DND-41 (cell line): Measurements from ENCODE around the gene TMEM184A.

Experiments used
- ATAC-seq: fragments of 200-7000 bp; cut with Tn5 transposase; 3 replicates; pipeline ENCODE4 v1.9.1; 2021; ENCODE audit warnings: low read depth; ENCODE audit not compliant: insufficient read depth
- DNase-seq: peaks from one replicate; pipeline ENCODE4 v3.0.0-alpha.2; 2020
- H2AFZ ChIP-seq: 2 replicates; pipeline ENCODE4 v1.6.0; 2012; ENCODE audit warnings: low read depth, low read length
- H3K27ac ChIP-seq: 2 replicates; pipeline ENCODE4 v1.5.1; 2012; ENCODE audit warnings: low read length, inconsistent platforms
- H3K27me3 ChIP-seq: fragments of 200-600 bp; sonication (generic); 2 replicates; pipeline ENCODE4 v1.6.0; 2012; ENCODE audit warnings: low read length, mild to moderate bottlenecking, inconsistent platforms; ENCODE audit not compliant: insufficient read depth, poor library complexity
- H3K36me3 ChIP-seq: 2 replicates; pipeline ENCODE4 v1.5.1; 2012; ENCODE audit warnings: low read length, inconsistent platforms; ENCODE audit not compliant: insufficient read depth
- H3K4me1 ChIP-seq: 2 replicates; pipeline ENCODE4 v1.5.1; 2012; ENCODE audit warnings: mild to moderate bottlenecking, low read length; ENCODE audit not compliant: insufficient read depth
- H3K4me2 ChIP-seq: 2 replicates; pipeline ENCODE4 v1.6.0; 2012; ENCODE audit warnings: mild to moderate bottlenecking, moderate library complexity, low read length, inconsistent platforms; ENCODE audit not compliant: insufficient read depth
- H3K4me3 ChIP-seq, 2 experiments: fragments of 200-600 bp in 1 of 2; shearing (Covaris generic) in 1 of 2; 2 replicates each; pipeline ENCODE4 v1.5.1; 2012 to 2016; ENCODE audit warnings: inconsistent platforms in 2 of 2, low read length in 2 of 2, mild to moderate bottlenecking in 2 of 2, low read depth in 1 of 2, moderate library complexity in 1 of 2
- H3K79me2 ChIP-seq: 2 replicates; pipeline ENCODE4 v1.6.0; 2012; ENCODE audit warnings: low read length, inconsistent platforms; ENCODE audit not compliant: insufficient read depth
- H3K9ac ChIP-seq: 2 replicates; pipeline ENCODE4 v1.6.0; 2012; ENCODE audit warnings: low read depth, mild to moderate bottlenecking, inconsistent platforms, low read length, moderate library complexity
- H3K9me3 ChIP-seq: 2 replicates; pipeline ENCODE4 v1.5.1; 2012; ENCODE audit warnings: low read length, moderate library complexity, mild to moderate bottlenecking, inconsistent platforms; ENCODE audit not compliant: insufficient read depth, severe bottlenecking
- H4K20me1 ChIP-seq: 2 replicates; pipeline ENCODE4 v1.6.0; 2012; ENCODE audit warnings: low read length; ENCODE audit not compliant: insufficient read depth
- EZH2 ChIP-seq: IDR thresholded peaks from 3 replicates; pipeline ENCODE4 v1.6.1; 2012; ENCODE audit warnings: borderline replicate concordance, low read depth, mild to moderate bottlenecking, moderate library complexity, low read length, inconsistent platforms; ENCODE audit not compliant: severe bottlenecking
- TF ChIP-seq, protein P1 (sequence below): IDR thresholded peaks from 2 replicates; pipeline ENCODE4 v1.5.1; 2012; ENCODE audit warnings: borderline replicate concordance, low read length, moderate library complexity, mild to moderate bottlenecking; ENCODE audit not compliant: poor library complexity, severe bottlenecking; ENCODE audit errors: extremely low read depth

Gene TMEM184A

DNA sequence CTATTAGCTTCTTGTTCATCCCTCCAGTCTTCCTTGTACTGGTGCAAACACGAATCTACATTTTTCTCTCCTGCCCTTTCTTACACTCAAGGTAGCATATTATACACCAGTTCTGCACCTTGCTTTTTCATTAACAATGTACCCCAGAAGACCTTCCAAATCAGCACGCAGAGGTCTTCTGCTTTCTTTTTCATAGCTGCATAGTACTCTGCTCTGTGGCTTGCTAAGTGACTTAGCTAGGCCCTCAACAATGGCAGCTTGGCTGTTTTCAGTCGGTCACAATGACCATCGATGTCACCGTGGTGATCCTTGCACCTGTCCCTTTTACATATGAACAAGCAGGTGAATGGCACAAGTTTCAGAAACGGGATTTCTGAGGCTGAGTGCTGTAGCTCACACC is 30.6 kb downstream of the TMEM184A start:
- H3K9me3 ChIP-seq, result no peaks in the 10 kb centered on the region
- no peak overlapping the region for H2AFZ ChIP-seq
- H3K27me3 ChIP-seq, result peaks cover 3% of the 10 kb centered on the region
- no peak overlapping the region for H3K9ac ChIP-seq
- peaks cover 6% of the 10 kb centered on the region for H3K4me1 ChIP-seq
- H4K20me1 ChIP-seq, result no peaks in the 10 kb centered on the region
- 0 out of 2 replicates have a peak, but pooled peaks cover 2% of the 10 kb centered on the region for H3K79me2 ChIP-seq
- H3K27ac ChIP-seq, result no peak overlapping the region
- no peak for TF ChIP-seq EZH2
- TF ChIP-seq, protein P1, sequence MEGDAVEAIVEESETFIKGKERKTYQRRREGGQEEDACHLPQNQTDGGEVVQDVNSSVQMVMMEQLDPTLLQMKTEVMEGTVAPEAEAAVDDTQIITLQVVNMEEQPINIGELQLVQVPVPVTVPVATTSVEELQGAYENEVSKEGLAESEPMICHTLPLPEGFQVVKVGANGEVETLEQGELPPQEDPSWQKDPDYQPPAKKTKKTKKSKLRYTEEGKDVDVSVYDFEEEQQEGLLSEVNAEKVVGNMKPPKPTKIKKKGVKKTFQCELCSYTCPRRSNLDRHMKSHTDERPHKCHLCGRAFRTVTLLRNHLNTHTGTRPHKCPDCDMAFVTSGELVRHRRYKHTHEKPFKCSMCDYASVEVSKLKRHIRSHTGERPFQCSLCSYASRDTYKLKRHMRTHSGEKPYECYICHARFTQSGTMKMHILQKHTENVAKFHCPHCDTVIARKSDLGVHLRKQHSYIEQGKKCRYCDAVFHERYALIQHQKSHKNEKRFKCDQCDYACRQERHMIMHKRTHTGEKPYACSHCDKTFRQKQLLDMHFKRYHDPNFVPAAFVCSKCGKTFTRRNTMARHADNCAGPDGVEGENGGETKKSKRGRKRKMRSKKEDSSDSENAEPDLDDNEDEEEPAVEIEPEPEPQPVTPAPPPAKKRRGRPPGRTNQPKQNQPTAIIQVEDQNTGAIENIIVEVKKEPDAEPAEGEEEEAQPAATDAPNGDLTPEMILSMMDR, result no peak
- H3K4me2 ChIP-seq, result no peak overlapping the region
- H3K36me3 ChIP-seq, result no peaks in the 10 kb centered on the region
- no peak for ATAC-seq
- H3K4me3 ChIP-seq, result no peak overlapping the region
- DNase-seq, result no peak

DNA sequence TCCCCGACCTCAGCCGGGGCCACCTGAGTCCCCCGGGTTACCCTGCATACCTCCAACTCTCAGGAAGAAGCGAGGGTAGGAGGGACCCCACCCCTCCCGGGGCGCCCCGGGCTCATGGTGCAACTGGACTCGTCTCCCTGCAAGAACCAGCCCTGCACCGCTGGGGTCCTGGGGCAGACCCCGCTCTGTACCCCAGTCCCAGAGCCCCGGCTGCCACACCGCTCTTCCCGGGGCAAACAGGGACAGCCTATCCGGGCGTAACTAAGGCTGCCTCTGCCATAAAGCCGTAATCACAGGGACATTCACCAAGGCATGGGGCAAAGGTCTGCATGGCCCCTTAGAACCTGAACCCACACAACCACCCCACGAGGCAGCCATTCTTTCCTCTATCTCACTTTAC is 32.2 kb downstream of the TMEM184A start:
- Histone ChIP-seq H4K20me1 (no peaks in the 10 kb centered on the region), H3K36me3 (no peaks in the 10 kb centered on the region), H3K79me2 (no peaks in the 10 kb centered on the region), H3K9me3 (no peaks in the 10 kb centered on the region), H3K4me2 (no peak overlapping the region), H3K27ac (no peak overlapping the region), H2AFZ (no peak overlapping the region), H3K4me1 (no peaks in the 10 kb centered on the region), H3K9ac (no peak overlapping the region), H3K4me3 (no peak overlapping the region), H3K27me3 (peaks cover 3% of the 10 kb centered on the region)
- DNase-seq (no peak), ATAC-seq (no peak)
- no peak for TF ChIP-seq EZH2
- TF ChIP-seq, protein P1, result no peak

- Histone ChIP-seq H4K20me1 (no peaks in the 10 kb centered on the region), H3K9ac (no peak overlapping the region), H3K9me3 (no peaks in the 10 kb centered on the region), H3K4me3 (no peak overlapping the region), H3K4me2 (no peak overlapping the region), H3K27me3 (peaks cover 3% of the 10 kb centered on the region), H3K36me3 (no peaks in the 10 kb centered on the region), H3K79me2 (no peaks in the 10 kb centered on the region), H2AFZ (no peak overlapping the region), H3K4me1 (no peaks in the 10 kb centered on the region), H3K27ac (no peak overlapping the region)
- ATAC-seq (no peak), DNase-seq (no peak)
- TF ChIP-seq, protein P1, result no peak
- TF ChIP-seq EZH2, result no peak
Observed at GRCh38 chr7:1523208-1523607, 32.8 kb downstream of the TMEM184A start.

- no peaks in the 10 kb centered on the region for H3K79me2 ChIP-seq
- H3K4me3 ChIP-seq, result no peak overlapping the region
- peaks cover 3% of the 10 kb centered on the region for H3K27me3 ChIP-seq
- H2AFZ ChIP-seq, result no peak overlapping the region
- no peak overlapping the region for H3K9ac ChIP-seq
- ATAC-seq, result no peak
- no peak overlapping the region for H3K4me2 ChIP-seq
- H3K4me1 ChIP-seq, result no peaks in the 10 kb centered on the region
- TF ChIP-seq, protein P1, result no peak
- TF ChIP-seq EZH2, result no peak
- DNase-seq, result no peak
- H3K27ac ChIP-seq, result no peak overlapping the region
- no peaks in the 10 kb centered on the region for H3K9me3 ChIP-seq
- H3K36me3 ChIP-seq, result no peaks in the 10 kb centered on the region
- H4K20me1 ChIP-seq, result no peaks in the 10 kb centered on the region
Observed at GRCh38 chr7:1521456-1521855, 34.5 kb downstream of the TMEM184A start.
